GM12878 (cell line): Measurements from ENCODE around the gene TAS2R38. TPM values are rescaled to one million over a fixed set of nuclear protein-coding genes. Genes with fewer than 3 reads are reported as not detected.

Experiments
- ATAC-seq: fragments of 200-7000 bp; cut with Tn5 transposase; 3 replicates; pipeline ENCODE4 v1.9.1; 2020; ENCODE audit warnings: mild to moderate bottlenecking, moderate library complexity
- BruUV-seq: library from RNA; stranded (reverse); fragments of 400-500 nt; replicated peaks from 2 replicates; lab custom pipeline; 2021; lab: Mats Ljungman, UMichigan
- CTCF ChIA-PET: fragments of 300-600 bp; sonication (Branson Sonifier 250); formaldehyde crosslinking; extraction: SDS; loops from one replicate; lab custom pipeline; 2021; ENCODE audit warnings: inconsistent platforms; lab: Yijun Ruan, JAX
- POLR2A ChIA-PET: fragments of 350-600 bp; formaldehyde crosslinking; extraction: SDS; loops from one replicate; lab custom pipeline; 2021; ENCODE audit warnings: inconsistent platforms; lab: Charles Lee
- RAD21 ChIA-PET: fragments of 300-600 bp; sonication (Branson Sonifier 250); formaldehyde crosslinking; loops from one replicate; lab custom pipeline; 2023; ENCODE audit warnings: antibody characterized with exemption; ENCODE audit not compliant: unreplicated experiment; lab: Charles Lee
- SMC1A ChIA-PET: fragments of 300-600 bp; sonication (Branson Sonifier 250); formaldehyde crosslinking; loops from one replicate; lab custom pipeline; 2023; ENCODE audit not compliant: unreplicated experiment, uncharacterized antibody; lab: Charles Lee
- DNase-seq: peaks from one replicate; pipeline ENCODE4 v3.0.0-alpha.2; 2011; ENCODE audit warnings: low read depth, low spot score
- FAIRE-seq: peaks from 3 replicates; lab custom pipeline; 2011; peaks lifted over from hg19 to GRCh38; lab: Jason Lieb, UNC
- H2AFZ ChIP-seq: 2 replicates; pipeline ENCODE4 v1.6.0; 2011; ENCODE audit warnings: low read depth, low read length, control low read depth; ENCODE audit not compliant: control insufficient read depth
- H3K27ac ChIP-seq: 2 replicates; pipeline ENCODE4 v1.5.1; 2011; ENCODE audit warnings: control low read depth; ENCODE audit not compliant: control insufficient read depth, insufficient read depth
- H3K27me3 ChIP-seq, 2 experiments: replicated peaks in 1 of 2; 2 replicates each; pipeline versions ENCODE4 v1.6.0 to v1.6.1; 2011; ENCODE audit warnings: low read length in 1 of 2; ENCODE audit not compliant: control insufficient read depth in 2 of 2, insufficient read depth in 2 of 2
- H3K36me3 ChIP-seq, 2 experiments: 2 replicates each; pipeline ENCODE4 v1.5.1; 2011; ENCODE audit warnings: low read length in 1 of 2; ENCODE audit not compliant: control insufficient read depth in 2 of 2, insufficient read depth in 2 of 2
- H3K4me1 ChIP-seq: 2 replicates; pipeline ENCODE4 v1.6.1; 2011; ENCODE audit warnings: mild to moderate bottlenecking, low read length, moderate library complexity, mixed read lengths; ENCODE audit not compliant: control insufficient read depth, insufficient read depth
- H3K4me2 ChIP-seq: 2 replicates; pipeline ENCODE4 v1.6.0; 2011; ENCODE audit warnings: control low read depth; ENCODE audit not compliant: control insufficient read depth, insufficient read depth
- H3K4me3 ChIP-seq: fragments of 200-600 bp; sonication (generic); 2 replicates; pipeline ENCODE4 v1.5.1; 2016
- H3K79me2 ChIP-seq: 2 replicates; pipeline ENCODE4 v1.6.0; 2011; ENCODE audit warnings: low read length; ENCODE audit not compliant: control insufficient read depth, insufficient read depth
- H3K9ac ChIP-seq: 2 replicates; pipeline ENCODE4 v1.8.0; 2011; ENCODE audit warnings: low read length, control low read depth, mixed read lengths; ENCODE audit not compliant: control insufficient read depth, insufficient read depth
- H3K9me3 ChIP-seq: replicated peaks from 3 replicates; pipeline ENCODE4 v1.5.1; 2011; ENCODE audit warnings: mild to moderate bottlenecking, low read length; ENCODE audit not compliant: control insufficient read depth, insufficient read depth
- H4K20me1 ChIP-seq: 2 replicates; pipeline ENCODE4 v1.6.0; 2011; ENCODE audit not compliant: control insufficient read depth, insufficient read depth
- BACH1 ChIP-seq: fragments of 450-650 bp; IDR thresholded peaks from 2 replicates; pipeline ENCODE4 v1.6.1; 2017; ENCODE audit warnings: mild to moderate bottlenecking, borderline replicate concordance
- CTCF ChIP-seq, 3 experiments: IDR thresholded peaks in 2 of 3; conservative IDR thresholded peaks in 1 of 3; 2 replicates each; pipeline ENCODE4 v1.5.1; 2011; ENCODE audit warnings: low read depth in 3 of 3, low read length in 3 of 3, mild to moderate bottlenecking in 3 of 3, control low read depth in 2 of 3, moderate library complexity in 2 of 3, inconsistent platforms in 1 of 3, mixed read lengths in 1 of 3; ENCODE audit not compliant: control insufficient read depth in 2 of 3, insufficient read depth in 1 of 3; ENCODE audit errors: extremely low read depth in 1 of 3
- FOXM1 ChIP-seq: IDR thresholded peaks from 2 replicates; pipeline ENCODE4 v1.6.1; 2012; ENCODE audit warnings: low read depth, mild to moderate bottlenecking, inconsistent platforms, low read length, moderate library complexity
- GATAD2B ChIP-seq: fragments of 450-650 bp; conservative IDR thresholded peaks from 2 replicates; pipeline ENCODE4 v1.6.1; 2017; ENCODE audit warnings: low read depth, mild to moderate bottlenecking, moderate library complexity
- HCFC1 ChIP-seq: fragments of 150-350 bp; IDR thresholded peaks from 2 replicates; pipeline ENCODE4 v1.6.1; 2014; ENCODE audit warnings: low read length
- JUNB ChIP-seq: IDR thresholded peaks from 2 replicates; pipeline ENCODE4 v1.6.1; 2016; ENCODE audit warnings: antibody characterized with exemption, mild to moderate bottlenecking
- MXI1 ChIP-seq: fragments of 150-350 bp; IDR thresholded peaks from 2 replicates; pipeline ENCODE4 v1.6.1; 2011; ENCODE audit warnings: low read depth, mild to moderate bottlenecking, inconsistent platforms, low read length, improper control_type of control experiment
- POLR2AphosphoS2 ChIP-seq: IDR thresholded peaks from 2 replicates; pipeline ENCODE4 v1.6.1; 2011; ENCODE audit warnings: low read depth, mild to moderate bottlenecking, low read length, improper control_type of control experiment, moderate library complexity
- USF1 ChIP-seq: IDR thresholded peaks from 2 replicates; pipeline ENCODE4 v1.6.1; 2011; ENCODE audit warnings: borderline replicate concordance, low read depth, mild to moderate bottlenecking, moderate library complexity, mixed read lengths, low read length; ENCODE audit not compliant: insufficient read depth; ENCODE audit errors: extremely low read length
- ZNF687 ChIP-seq: fragments of 450-650 bp; IDR thresholded peaks from 2 replicates; pipeline ENCODE4 v1.6.1; 2017; ENCODE audit warnings: mild to moderate bottlenecking, moderate library complexity
- WGBS: methylation state at CpG from one replicate; pipeline ENCODE4 v1.1.6; 2016; ENCODE audit warnings: low lambda C conversion rate; ENCODE audit not compliant: insufficient replicate concordance, insufficient coverage; ENCODE audit errors: missing lambda C conversion rate; 5-methylcytosine and 5-hydroxymethylcytosine counted together
- in situ Hi-C: fragments of 300-500 bp; cut with MboI; formaldehyde crosslinking; loops from 9 replicates; pipeline ENCODE4 v1.14.3; 2018; ENCODE audit warnings: mixed read lengths
- intact Hi-C: fragments of 100-400 bp; cut with micrococcal nuclease; formaldehyde crosslinking; loops from one replicate; pipeline ENCODE4 v1.14.2; 2022; ENCODE audit not compliant: unreplicated experiment
- polyA plus RNA-seq, 11 experiments: library from polyadenylated mRNA; depleted of rRNA in 4 of 11; unstranded in 6 of 11; stranded (reverse) in 5 of 11; fragments of >200 nt; fragmentation: Nextera tagmentation in 4 of 11; fragmentation: Illumina TruSeq in 1 of 11; extraction: Ambion mirVana in 4 of 11; extraction: Trizol in 1 of 11; gene quantifications; 1 replicate in 1 of 11; 2 replicates in 10 of 11; pipeline versions ENCODE4 v1.2.1 to v1.2.3, GENCODE V29; 2011 to 2016; ENCODE audit warnings: inconsistent platforms in 2 of 11, missing spikeins in 2 of 11, low read depth in 1 of 11
- total RNA-seq, 4 experiments: library from RNA; depleted of rRNA in 3 of 4; stranded (reverse); fragments of >200 nt in 3 of 4; fragmentation: Illumina TruSeq in 1 of 4; extraction: Trizol in 1 of 4; gene quantifications; 2 replicates each; pipeline versions ENCODE4 v1.2.1 to v1.2.3, GENCODE V29; 2013 to 2021

Gene TAS2R38
- total and polyA plus RNA-seq, 10 of the 15 experiments (the other 5 are each of a cell fraction or from before 2014, with no cell fraction given), result not detected

- Histone ChIP-seq H3K4me3 (no peak overlapping the region), H3K27ac (no peak overlapping the region), H2AFZ (no peak overlapping the region), H4K20me1 (no peaks in the 10 kb centered on the region), H3K9ac (no peak overlapping the region), H3K9me3 (no peaks in the 10 kb centered on the region), H3K79me2 (no peaks in the 10 kb centered on the region), H3K36me3 (no peaks in the 10 kb centered on the region), H3K4me1 (no peaks in the 10 kb centered on the region), H3K27me3 (no peaks in the 10 kb centered on the region), H3K4me2 (no peak overlapping the region)
- intact Hi-C loops, result no loop called here
- BruUV-seq, result no TSS peak
- ATAC-seq, result no peak
- ChIA-PET CTCF (interaction anchor here (0.6 to 1.9 kb wide), 4 partner anchors 16 to 1511 kb away, joined by 3 to 5 read pairs (median 4); no protein-coding TSS in a partner anchor), SMC1A (no interaction called here), POLR2A (no interaction called here), RAD21 (no interaction called here)
- in situ Hi-C loops, result no loop called here
- DNase-seq, result no peak
- no peak for FAIRE-seq
- no peak for TF ChIP-seq CTCF (IDR thresholded peaks at IDR 0.05 in 2 of 3, conservative IDR thresholded peaks at IDR 0.05 in 1 of 3; ENCODE audit: control insufficient read depth in 2 of 3, extremely low read depth in 1 of 3, insufficient read depth in 1 of 3, low read depth in 3 of 3, low read length in 3 of 3)
- no peak for TF ChIP-seq POLR2AphosphoS2
- TF ChIP-seq BACH1, result no peak
- TF ChIP-seq JUNB, result no peak
- no peak for TF ChIP-seq USF1
- no peak for TF ChIP-seq HCFC1
- TF ChIP-seq GATAD2B, result no peak
- TF ChIP-seq FOXM1, result no peak
- no peak for TF ChIP-seq ZNF687
- no peak for TF ChIP-seq MXI1
- WGBS, result 10% methylated on average over 2 of the region's 2 CpGs
Observed at GRCh38 chr7:141992156-141992555, 18.6 kb upstream of the TAS2R38 start.
